Middle frontal gyrus (tissue), 1 donor: ENCODE results near the gene AUTS2.

Experiments
- DNase-seq: peaks from one replicate; pipeline ENCODE4 v3.0.0-alpha.2; 2015; ENCODE audit warnings: low spot score; ENCODE audit errors: extremely low spot score

The AUTS2 gene

GRCh38 chr7:69966766-69967591 lies 368.7 kb downstream of the AUTS2 start:
- no peak for DNase-seq

GRCh38 chr7:69967689-69968450 lies 369.6 kb downstream of the AUTS2 start:
- DNase-seq, result no peak

GRCh38 chr7:69968969-69969556 lies 370.8 kb downstream of the AUTS2 start:
- DNase-seq, result no peak

DNA sequence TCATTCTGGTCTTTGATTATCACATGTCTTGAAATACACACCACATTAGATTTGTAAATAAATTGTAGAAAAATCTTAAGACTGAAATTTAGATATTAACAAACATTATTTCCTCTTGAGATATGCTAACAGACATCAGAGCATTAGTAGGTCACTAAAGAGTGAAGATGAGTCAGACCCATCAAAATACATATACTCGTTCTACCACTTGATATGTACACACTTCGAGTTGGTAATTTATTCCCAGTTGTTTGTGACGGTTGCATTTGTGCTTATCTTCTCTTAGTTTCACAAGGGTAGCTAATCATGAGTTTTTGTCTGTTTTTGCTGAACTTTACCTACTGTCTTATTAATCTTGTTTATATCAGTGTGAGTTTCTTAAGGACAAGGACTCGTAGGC lies 383.4 kb downstream of the AUTS2 start:
- DNase-seq, result no peak

DNA sequence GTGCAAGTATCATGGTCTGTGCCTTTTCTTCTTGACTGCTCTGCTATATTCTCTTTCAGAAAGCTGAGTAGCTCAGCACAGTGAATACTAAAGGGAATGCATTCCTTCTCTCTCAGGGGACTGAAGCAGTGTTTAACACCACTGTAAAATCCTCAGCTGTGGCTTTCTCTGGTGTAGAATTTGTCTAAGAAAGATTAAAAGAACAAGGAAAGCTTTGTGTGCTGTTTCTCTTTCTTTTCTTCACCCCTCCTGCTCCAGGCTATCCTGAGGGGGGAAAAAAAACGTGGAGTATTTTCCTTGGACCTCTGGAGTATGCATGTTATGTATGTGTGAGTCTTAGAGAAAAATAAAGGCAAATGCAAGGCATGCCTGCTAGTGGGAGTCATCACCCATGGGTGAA lies 383.9 kb downstream of the AUTS2 start:
- DNase-seq, result no peak

DNA sequence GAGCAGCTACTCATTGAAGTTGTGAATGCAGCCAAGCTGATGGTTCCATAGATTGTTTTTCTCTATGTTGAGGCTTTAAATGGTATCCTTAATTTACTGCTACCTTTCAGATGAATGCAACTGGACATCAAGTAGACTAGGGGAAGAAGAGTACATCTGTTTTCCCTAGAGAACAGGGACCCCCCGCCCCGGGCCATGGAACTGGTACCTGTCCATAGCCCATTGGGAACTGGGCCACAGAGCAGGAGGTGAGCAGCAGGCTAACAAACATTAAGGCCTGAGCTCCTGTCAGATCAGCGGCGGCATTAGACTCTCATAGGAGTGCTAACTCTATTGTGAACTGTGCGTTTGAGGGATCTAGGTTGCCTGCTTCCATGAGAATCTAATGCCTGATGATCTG lies 391.3 kb downstream of the AUTS2 start:
- DNase-seq, result no peak

DNA sequence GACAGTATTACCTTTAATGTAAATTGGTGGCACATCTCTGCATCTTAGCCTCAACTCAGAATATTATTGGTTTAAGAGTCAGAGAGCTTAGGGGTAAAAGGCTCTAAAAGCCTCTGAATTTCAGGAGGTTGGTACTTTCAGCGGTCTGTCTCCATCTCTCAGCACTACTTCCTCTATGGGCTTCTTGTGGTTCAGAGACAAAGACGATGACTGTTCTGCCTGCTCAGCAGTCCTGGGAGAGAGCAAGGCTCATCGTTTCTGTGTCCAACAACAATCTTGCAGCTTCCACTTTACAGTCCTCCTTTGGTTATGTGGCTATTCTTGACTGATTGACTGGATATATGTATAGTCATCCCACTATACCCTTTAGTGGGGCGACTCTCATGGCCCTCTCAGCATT lies 394.7 kb downstream of the AUTS2 start:
- DNase-seq, result no peak

DNA sequence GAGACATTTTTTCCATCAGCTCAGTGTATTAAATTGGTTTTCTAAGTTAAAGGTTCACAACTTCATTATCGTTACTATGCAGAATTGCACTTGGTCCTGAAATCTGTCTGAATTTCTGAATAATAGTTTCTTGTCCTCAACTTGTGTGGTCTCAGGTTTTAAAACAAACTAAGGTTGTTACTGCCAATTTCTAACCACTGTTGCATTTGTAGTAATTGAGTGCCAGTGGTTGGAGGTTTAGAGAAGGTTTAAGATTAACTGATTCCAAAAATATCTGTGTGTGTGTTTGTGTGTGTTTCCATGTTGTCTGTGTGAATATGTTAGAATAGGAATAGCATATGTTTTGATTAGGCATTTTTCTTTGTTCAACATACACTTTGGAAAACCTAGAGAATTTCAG lies 395.9 kb downstream of the AUTS2 start:
- no peak for DNase-seq

- no peak for DNase-seq
Observed at GRCh38 chr7:69994886-69995542, 396.7 kb downstream of the AUTS2 start.

- no peak for DNase-seq
Observed at GRCh38 chr7:69996121-69996520, 397.8 kb downstream of the AUTS2 start.

DNA sequence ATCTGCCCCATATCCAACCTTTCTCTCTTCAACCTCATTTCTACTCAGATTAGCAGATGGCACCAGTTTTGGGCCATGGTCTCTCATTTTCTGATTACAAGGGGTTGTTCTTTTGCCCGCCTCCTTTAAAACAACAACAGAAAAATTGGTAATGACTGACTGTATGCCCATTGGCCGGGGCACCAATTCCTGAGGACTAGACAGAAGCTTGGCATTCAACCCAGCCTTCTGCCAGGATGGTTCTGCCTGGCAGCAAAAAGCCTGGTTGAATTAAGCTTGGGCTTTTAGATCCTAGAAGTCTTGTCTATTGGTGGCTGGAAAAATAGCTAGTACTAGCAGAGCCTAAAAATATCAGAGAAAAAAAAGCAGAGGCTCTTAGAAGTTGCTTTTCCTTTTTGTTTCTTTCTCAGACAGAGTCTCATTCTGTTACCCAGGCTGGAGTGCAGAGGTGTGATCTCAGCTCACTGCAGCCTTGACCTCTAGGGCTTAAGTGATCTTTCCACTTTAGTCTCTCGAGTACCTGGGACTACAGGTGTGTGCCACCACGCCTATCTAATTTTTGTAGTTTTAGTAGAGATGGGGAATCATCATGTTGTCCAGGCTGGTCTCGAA lies 402.6 kb downstream of the AUTS2 start:
- no peak for DNase-seq

GRCh38 chr7:70005480-70005879 lies 407.2 kb downstream of the AUTS2 start:
- DNase-seq, result no peak

DNA sequence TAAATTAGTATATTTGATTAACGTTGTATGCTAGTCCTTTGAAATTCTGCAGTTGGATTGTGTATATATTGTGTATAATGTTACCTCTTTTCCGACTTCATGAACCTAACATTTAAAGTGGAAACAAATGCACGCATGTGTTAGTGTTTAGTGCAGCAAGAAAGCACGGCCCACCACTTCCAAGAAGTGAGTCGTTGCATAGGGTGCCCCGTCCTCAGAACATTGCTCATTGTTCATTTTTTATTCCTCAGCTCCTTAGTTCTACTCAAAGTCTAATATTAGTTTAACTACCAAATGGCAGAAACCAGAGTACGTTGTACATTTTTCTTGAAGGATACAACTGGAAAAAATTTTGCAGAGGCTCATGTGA lies 407.6 kb downstream of the AUTS2 start:
- DNase-seq, result no peak

DNA sequence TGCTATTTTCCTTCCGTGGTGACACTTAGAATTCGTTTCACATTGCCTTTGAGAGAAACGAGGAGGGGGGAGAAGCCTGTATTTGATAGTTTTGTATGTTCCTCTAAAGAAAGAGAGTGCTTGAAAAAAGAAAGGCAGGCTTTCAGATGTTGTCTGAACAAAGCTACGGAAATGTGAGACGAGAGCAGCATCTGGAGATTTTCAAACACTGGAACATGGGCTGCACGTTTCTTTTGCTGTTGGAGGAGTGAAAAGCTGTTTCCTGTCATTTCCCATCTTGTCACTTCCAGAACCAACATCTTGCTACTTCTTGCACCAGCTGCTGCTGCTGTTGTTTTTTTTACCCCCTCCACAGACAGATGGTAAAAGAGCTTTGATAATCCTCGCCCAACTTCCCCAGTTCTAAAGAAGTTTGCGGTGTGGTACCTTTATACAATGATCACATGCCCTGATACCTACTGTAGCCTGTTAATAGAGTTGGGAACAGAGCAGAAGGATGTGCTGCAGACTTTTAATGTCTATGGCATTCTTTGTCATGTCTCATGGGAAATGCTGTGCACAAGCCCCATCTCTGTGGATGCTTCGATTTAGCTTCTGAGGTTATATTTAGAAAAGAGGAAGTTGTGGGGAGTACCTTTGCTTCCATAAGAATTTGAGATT lies 408.1 kb downstream of the AUTS2 start:
- no peak for DNase-seq

DNA sequence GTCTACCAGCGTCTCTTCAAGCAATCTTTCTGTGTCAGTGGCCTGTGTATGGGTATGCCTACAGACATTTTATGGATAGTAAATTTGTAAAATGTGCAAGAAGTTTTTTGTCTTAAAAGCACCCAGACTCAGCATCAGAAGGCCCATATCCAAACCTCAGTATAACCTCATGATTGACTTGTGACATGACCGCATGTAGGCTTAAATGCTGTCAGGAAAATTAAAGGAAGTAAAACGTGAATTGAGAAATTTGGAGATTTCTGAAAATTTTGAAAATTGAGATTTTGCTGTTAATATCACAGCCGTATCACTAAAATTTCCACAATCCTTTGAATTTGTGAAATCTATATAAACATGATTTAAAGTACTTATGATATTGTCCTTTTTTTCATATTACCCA lies 410.2 kb downstream of the AUTS2 start:
- DNase-seq, result no peak

GRCh38 chr7:70014472-70015177 lies 416.4 kb downstream of the AUTS2 start:
- DNase-seq, result no peak

- no peak for DNase-seq
Observed at GRCh38 chr7:70015353-70015752, 417.1 kb downstream of the AUTS2 start.

DNA sequence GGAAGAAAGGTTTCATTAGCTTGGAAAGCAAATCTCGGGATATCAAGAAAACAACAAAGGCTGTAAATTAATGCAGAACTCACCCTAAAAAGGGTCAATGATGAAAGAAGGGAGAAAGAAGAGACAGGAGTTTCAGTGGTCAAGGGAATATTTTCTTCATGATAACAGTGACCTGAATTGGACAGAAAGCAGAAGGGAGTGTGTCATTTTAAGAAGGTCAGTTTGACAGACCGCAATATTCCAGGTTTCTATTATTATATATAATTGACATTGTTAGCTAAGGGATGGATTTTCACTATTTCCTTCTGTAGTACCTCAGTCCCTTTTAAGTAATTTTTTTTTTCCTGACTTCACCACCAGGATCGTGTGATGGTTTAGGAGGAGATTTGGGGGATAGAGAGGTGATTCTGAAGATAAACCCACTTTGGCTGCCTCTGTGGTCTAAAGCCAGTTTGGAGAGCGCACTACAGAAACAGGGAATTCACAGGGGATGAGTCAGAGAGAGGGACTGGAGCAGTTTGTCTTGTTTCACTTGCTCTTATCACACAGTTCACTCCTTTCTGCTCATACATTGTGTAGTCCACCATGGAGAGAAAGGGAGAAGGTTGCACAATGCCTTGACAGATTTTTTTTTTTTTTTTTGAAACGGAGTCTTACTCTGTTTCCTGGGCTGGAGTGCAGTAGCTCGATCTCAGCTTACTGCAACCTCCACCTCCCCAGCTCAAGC lies 417.9 kb downstream of the AUTS2 start:
- no peak for DNase-seq

GRCh38 chr7:70017357-70017756 lies 419.1 kb downstream of the AUTS2 start:
- no peak for DNase-seq

- no peak for DNase-seq
Observed at GRCh38 chr7:70018700-70019099, 420.4 kb downstream of the AUTS2 start.
